ENCODE measurements around the gene ATG4B. TPM values are rescaled to one million over a fixed set of nuclear protein-coding genes. Genes with fewer than 3 reads are reported as not detected.

Gene ATG4B
- total and polyA plus RNA-seq, 11 donors, result 35.9 to 75.1 (median 48.3) TPM

DNA sequence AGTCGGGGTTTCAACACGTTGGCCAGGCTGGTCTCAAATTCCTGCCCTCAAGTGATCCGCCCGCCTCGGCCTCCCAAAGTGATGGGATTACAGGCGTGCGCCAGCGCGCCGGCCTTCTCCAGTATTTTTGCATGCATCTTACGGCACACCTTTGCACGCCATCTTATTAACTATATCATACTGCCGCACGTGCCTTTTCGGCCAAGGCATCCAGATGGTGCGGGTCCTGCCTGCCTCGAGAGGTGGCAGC, 63.6 kb downstream of the ATG4B start:
- no peak for TF ChIP-seq POLR2A (IDR thresholded peaks at IDR 0.05)
- TF ChIP-seq, protein P1, sequence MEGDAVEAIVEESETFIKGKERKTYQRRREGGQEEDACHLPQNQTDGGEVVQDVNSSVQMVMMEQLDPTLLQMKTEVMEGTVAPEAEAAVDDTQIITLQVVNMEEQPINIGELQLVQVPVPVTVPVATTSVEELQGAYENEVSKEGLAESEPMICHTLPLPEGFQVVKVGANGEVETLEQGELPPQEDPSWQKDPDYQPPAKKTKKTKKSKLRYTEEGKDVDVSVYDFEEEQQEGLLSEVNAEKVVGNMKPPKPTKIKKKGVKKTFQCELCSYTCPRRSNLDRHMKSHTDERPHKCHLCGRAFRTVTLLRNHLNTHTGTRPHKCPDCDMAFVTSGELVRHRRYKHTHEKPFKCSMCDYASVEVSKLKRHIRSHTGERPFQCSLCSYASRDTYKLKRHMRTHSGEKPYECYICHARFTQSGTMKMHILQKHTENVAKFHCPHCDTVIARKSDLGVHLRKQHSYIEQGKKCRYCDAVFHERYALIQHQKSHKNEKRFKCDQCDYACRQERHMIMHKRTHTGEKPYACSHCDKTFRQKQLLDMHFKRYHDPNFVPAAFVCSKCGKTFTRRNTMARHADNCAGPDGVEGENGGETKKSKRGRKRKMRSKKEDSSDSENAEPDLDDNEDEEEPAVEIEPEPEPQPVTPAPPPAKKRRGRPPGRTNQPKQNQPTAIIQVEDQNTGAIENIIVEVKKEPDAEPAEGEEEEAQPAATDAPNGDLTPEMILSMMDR (IDR thresholded peaks at IDR 0.05), result peak in 8 of 12 donors; percentile 6 to 54 (median 30)
- Histone ChIP-seq H3K27ac (peak overlapping the region in 9 of 12 donors; percentile 83 to 97 (median 91)), H3K4me3 (peak overlapping the region; percentile 52 to 99 (median 84)), H3K36me3 (peaks cover 0 to 20% (median 15%) of the 10 kb centered on the region in 9 donors), H3K4me1 (peaks cover 0 to 21% (median 14%) of the 10 kb centered on the region in 12 donors), H3K9me3 (no peaks in the 10 kb centered on the region), H3K27me3 (no peaks in the 10 kb centered on the region)
- ATAC-seq (no peak), DNase-seq (no peak)
- intact Hi-C loops (cut with DNase I), result loop anchor here in 2 of 10 donors (2.0 to 10.0 kb wide), 2 partner anchors 14 to 174 kb away; partner anchors contain the start of gene DTYMK (in 1 of the 2)
- whole genome bisulfite sequencing, 4 donors, result 2 to 8% (median 6%) methylated on average over 17 of the region's 17 CpGs

DNA sequence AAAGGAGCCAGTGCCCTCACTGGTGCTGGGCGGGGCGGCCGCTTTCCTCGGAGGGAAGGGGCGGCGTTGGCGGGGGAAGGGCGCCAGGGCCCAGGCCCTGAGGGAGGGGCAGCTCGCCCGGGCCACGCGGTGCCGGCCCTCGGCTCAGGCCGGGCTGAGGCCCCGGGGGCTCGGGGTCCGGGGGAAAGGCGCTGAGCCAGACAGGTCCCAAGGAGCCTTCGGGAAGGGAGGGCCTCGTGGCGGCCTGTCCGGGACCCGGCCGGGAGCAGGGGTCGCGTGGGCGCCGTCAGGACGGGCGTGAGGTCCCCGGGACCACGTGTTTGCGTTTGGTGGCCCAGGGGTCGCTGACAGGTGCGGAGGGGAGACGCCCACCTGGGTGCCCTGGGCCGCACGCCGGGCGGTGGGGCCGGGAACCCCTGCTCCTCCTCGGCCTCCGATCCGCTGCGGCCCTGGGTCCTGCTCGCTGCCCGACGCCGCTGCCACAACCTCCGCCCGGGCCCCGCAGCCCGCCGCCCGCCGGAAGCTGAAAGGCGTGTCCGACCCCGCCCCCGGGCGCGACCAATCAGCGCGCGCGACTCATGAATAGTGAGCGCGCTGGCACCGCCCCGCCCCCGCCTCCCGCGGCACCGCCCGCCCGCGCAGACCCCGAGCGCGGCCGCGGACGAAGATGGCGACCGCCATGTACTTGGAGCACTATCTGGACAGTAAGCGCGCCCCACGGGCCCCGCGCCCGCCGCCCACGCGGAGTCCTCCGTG, 64.1 kb downstream of the ATG4B start, which contains the start of gene ING5:
Gene ING5, plus strand, starts transcription at position 641 of the 756 bp plus-strand sequence. Its CDS starts 27 bp downstream, at position 668.
- H3K27ac ChIP-seq, result peak within 1 kb of the TSS; percentile 70 to 97 (median 91)
- peaks cover 0 to 4% (median 0%) of the 10 kb centered on the region in 12 donors for H3K9me3 ChIP-seq
- H3K4me1 ChIP-seq, result peaks cover 0 to 21% (median 14%) of the 10 kb centered on the region in 12 donors
- peak; percentile 73 to 88 (median 87) for ATAC-seq
- DNase-seq, result peak; percentile 96 to 99 (median 97)
- intact Hi-C loops (cut with DNase I), result loop anchor here in 3 of 10 donors (2.0 to 10.0 kb wide), 3 partner anchors 15 to 179 kb away; partner anchors contain the start of gene DTYMK (in 1 of the 3)
- peak in 1 of 2 donors; percentile 82 for TF ChIP-seq POLR2A (IDR thresholded peaks at IDR 0.05)
- TF ChIP-seq, protein P1 (IDR thresholded peaks at IDR 0.05), result peak in 4 of 12 donors; percentile 0 to 59 (median 34)
- 0 to 1% (median 0%) methylated on average over 11 to 96 of the region's 96 CpGs for WGBS, 4 donors
- peaks cover 0 to 25% (median 20%) of the 10 kb centered on the region in 9 donors for H3K36me3 ChIP-seq
- H3K27me3 ChIP-seq, result no peaks in the 10 kb centered on the region
- H3K4me3 ChIP-seq, result peak within 1 kb of the TSS; percentile 63 to 99 (median 85)

DNA sequence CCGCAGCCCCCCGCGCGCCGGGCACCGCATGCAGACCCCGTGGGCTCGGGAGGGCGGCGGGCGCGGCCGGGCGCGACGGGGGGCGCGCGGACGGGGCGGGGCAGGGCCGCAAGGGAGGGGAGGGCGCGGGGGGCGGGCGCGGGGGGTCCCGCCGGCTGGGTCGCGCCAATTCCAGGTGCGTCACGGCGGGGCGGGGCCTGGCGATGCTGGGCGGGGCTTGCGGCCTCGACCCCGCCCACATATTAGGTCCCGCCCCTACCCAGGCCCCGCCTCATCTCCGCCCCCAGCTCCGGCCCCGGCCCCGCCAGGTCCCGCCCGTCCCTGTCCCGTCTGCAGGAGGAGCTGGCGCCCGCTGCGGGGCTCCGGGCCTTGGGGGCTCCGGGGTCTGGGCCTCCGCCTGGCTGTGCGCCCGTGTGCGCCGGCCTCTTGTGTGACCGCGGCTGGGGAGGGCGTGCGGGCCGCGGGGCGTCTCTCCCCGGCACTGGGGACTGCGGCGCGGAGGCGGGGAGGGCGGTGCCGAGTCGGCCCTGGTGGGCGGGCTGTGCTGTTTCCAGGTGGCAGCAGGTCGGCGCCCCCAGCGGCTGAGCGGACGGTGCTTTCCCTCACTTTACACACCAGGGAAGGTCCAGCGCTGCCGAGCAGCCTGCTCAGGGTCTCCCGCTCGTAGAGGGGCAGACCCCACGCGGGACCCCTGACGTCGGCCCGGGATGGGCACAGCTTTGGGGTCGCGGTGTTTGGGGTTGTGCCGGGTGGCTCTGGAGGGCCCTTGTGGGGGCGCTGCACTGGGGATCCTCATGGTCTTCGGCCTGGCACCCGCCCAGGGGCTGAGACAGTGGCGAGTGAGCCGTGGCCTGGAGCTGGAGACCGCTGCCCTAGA, 64.9 kb downstream of the ATG4B start:
- TF ChIP-seq, protein P1 (IDR thresholded peaks at IDR 0.05), result peak in 11 of 12 donors; percentile 10 to 66 (median 38)
- TF ChIP-seq POLR2A (IDR thresholded peaks at IDR 0.05), result peak in 1 of 2 donors; percentile 8
- WGBS, 4 donors, result 1 to 2% (median 1%) methylated on average over 14 to 92 of the region's 98 CpGs
- Histone ChIP-seq H3K9me3 (peaks cover 0 to 5% (median 0%) of the 10 kb centered on the region in 12 donors), H3K27me3 (no peaks in the 10 kb centered on the region), H3K36me3 (peaks cover 0 to 31% (median 26%) of the 10 kb centered on the region in 9 donors), H3K4me1 (peaks cover 0 to 21% (median 14%) of the 10 kb centered on the region in 12 donors), H3K27ac (peak overlapping the region; percentile 70 to 97 (median 91)), H3K4me3 (peak overlapping the region; percentile 63 to 99 (median 85))
- intact Hi-C loops (cut with DNase I), result loop anchor here in 2 of 10 donors (2.0 to 10.0 kb wide), 2 partner anchors 172 to 178 kb away; no protein-coding TSS in a partner anchor
- ATAC-seq, result peak; percentile 82 to 94 (median 90)
- DNase-seq, result peak; percentile 86 to 94 (median 87)

Data from heart left ventricle (tissue), 16 donors.